Measurements from ENCODE around the gene MN1. TPM values are rescaled to one million over a fixed set of nuclear protein-coding genes. Genes with fewer than 3 reads are reported as not detected.

Gene MN1
- total and polyA plus RNA-seq, 2 experiments from 2014 or later = 1.0 to 6.8 TPM

DNA sequence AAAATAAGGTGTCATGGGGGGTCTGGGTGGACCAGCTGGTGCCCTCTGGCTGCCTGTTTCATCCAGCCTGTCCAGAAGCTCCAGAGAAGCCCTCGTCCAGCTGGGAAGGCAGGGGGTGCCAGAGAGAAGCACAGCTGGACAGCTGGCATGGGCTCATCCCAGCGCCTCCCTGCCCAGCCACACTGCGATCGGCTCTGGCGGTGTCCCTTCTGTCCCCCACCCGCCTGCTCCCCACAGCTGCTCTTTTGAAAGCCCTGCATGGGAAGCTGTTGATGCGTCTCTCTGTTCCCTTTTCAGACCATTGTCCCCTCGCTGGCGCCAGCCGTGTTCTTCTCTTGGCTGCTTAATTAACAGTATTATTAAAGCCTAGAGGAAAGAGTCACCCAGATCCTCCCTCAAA, 86.5 kb downstream of the MN1 start:
- Histone ChIP-seq H3K27me3 (ENCODE audit: insufficient read depth) (no peaks in the 10 kb centered on the region), H3K9me2 (ENCODE audit: insufficient read depth) (no peaks in the 10 kb centered on the region), H3K4me3 (no peak overlapping the region), H3K27ac (ENCODE audit: low read depth) (0 out of 2 replicates have a peak overlapping the region, but pooled peaks have one; percentile 39), H3K4me2 (no peak overlapping the region), H3K4me1 (ENCODE audit: insufficient read depth) (peaks cover 22% of the 10 kb centered on the region), H3K79me2 (replicated peaks; ENCODE audit: insufficient read depth) (peaks cover 89% of the 10 kb centered on the region), H3K36me3 (ENCODE audit: insufficient read depth) (peaks cover 7% of the 10 kb centered on the region; the same call in 1 of the 2 replicates), H2AFZ (no peak overlapping the region), H3F3A (replicated peaks; ENCODE audit: low read depth) (no peaks in the 10 kb centered on the region; the same call in 1 of the 2 replicates), H4K20me1 (replicated peaks; ENCODE audit: insufficient read depth) (peaks cover 54% of the 10 kb centered on the region)
- Mint-ChIP-seq H3K9me3 (no peaks in the 10 kb centered on the region; the same call in 1 of the 3 replicates), H3K36me3 (ENCODE audit: low read depth) (peaks cover 54% of the 10 kb centered on the region), H3K4me1 (peaks cover 45% of the 10 kb centered on the region), H3K27ac (no peak overlapping the region), H3K4me3 (no peak overlapping the region), H3K27me3 (ENCODE audit: insufficient read depth, low read depth, poor library complexity) (peaks cover 10% of the 10 kb centered on the region)
- TF ChIP-seq, protein P1, sequence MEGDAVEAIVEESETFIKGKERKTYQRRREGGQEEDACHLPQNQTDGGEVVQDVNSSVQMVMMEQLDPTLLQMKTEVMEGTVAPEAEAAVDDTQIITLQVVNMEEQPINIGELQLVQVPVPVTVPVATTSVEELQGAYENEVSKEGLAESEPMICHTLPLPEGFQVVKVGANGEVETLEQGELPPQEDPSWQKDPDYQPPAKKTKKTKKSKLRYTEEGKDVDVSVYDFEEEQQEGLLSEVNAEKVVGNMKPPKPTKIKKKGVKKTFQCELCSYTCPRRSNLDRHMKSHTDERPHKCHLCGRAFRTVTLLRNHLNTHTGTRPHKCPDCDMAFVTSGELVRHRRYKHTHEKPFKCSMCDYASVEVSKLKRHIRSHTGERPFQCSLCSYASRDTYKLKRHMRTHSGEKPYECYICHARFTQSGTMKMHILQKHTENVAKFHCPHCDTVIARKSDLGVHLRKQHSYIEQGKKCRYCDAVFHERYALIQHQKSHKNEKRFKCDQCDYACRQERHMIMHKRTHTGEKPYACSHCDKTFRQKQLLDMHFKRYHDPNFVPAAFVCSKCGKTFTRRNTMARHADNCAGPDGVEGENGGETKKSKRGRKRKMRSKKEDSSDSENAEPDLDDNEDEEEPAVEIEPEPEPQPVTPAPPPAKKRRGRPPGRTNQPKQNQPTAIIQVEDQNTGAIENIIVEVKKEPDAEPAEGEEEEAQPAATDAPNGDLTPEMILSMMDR (conservative IDR thresholded peaks at IDR 0.05; ENCODE audit: low read depth in 2 of 2) = peak; percentile 24 to 45; a peak in 3 of 4 replicates
- TF ChIP-seq STAT1 (IDR thresholded peaks at IDR 0.05; ENCODE audit: unreplicated experiment) (no peak), ZNF114 (CRISPR knock-in tag; IDR thresholded peaks at IDR 0.05) (no peak)
- DNase-seq (ENCODE audit: low spot score) (no peak), ATAC-seq (peak; percentile 18; the same call in 2 of the 3 replicates)

DNA sequence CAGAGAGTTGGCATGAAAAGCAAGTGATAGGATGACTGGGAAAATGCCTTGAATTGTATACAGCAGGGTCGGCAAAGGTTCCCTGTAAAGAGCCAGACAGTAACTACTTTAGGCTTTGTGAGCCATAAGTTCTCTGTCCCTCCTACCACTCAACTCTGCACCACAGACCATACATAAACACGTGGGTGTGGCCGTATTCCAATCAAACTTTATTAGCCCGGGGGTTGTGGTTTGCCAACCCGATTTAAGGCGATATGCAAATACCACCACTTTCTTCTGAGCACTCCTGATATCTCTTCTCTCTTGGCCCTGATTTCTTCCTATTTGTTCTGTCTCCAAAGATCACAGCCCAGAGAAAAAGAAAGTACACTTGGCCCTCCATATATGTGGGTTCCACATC, 87.5 kb downstream of the MN1 start:
- no peak overlapping the region for H3K27ac ChIP-seq (ENCODE audit: low read depth)
- H3K4me1 ChIP-seq (ENCODE audit: insufficient read depth) = peaks cover 16% of the 10 kb centered on the region
- DNase-seq (ENCODE audit: low spot score) = no peak
- Mint-ChIP-seq H3K9me3 (no peaks in the 10 kb centered on the region; the same call in 1 of the 3 replicates), H3K27me3 (ENCODE audit: insufficient read depth, low read depth, poor library complexity) (peaks cover 10% of the 10 kb centered on the region), H3K27ac (no peak overlapping the region), H3K36me3 (ENCODE audit: low read depth) (peaks cover 62% of the 10 kb centered on the region), H3K4me1 (peaks cover 39% of the 10 kb centered on the region), H3K4me3 (no peak overlapping the region)
- no peak for ATAC-seq
- H3K4me2 ChIP-seq = no peak overlapping the region
- H3K27me3 ChIP-seq (ENCODE audit: insufficient read depth) = no peaks in the 10 kb centered on the region
- H3K9me2 ChIP-seq (ENCODE audit: insufficient read depth) = no peaks in the 10 kb centered on the region
- H4K20me1 ChIP-seq (replicated peaks; ENCODE audit: insufficient read depth) = peaks cover 55% of the 10 kb centered on the region
- H2AFZ ChIP-seq = no peak overlapping the region
- H3K4me3 ChIP-seq = no peak overlapping the region
- no peaks in the 10 kb centered on the region; the same call in 1 of the 2 replicates for H3F3A ChIP-seq (replicated peaks; ENCODE audit: low read depth)
- peaks cover 85% of the 10 kb centered on the region for H3K79me2 ChIP-seq (replicated peaks; ENCODE audit: insufficient read depth)
- peaks cover 7% of the 10 kb centered on the region; the same call in 1 of the 2 replicates for H3K36me3 ChIP-seq (ENCODE audit: insufficient read depth)
- TF ChIP-seq NANOG (IDR thresholded peaks at IDR 0.05; ENCODE audit: borderline replicate concordance) (no peak), EZH2 (IDR thresholded peaks at IDR 0.05; ENCODE audit: low read depth, unreplicated experiment) (no peak)
- TF ChIP-seq, protein P2, sequence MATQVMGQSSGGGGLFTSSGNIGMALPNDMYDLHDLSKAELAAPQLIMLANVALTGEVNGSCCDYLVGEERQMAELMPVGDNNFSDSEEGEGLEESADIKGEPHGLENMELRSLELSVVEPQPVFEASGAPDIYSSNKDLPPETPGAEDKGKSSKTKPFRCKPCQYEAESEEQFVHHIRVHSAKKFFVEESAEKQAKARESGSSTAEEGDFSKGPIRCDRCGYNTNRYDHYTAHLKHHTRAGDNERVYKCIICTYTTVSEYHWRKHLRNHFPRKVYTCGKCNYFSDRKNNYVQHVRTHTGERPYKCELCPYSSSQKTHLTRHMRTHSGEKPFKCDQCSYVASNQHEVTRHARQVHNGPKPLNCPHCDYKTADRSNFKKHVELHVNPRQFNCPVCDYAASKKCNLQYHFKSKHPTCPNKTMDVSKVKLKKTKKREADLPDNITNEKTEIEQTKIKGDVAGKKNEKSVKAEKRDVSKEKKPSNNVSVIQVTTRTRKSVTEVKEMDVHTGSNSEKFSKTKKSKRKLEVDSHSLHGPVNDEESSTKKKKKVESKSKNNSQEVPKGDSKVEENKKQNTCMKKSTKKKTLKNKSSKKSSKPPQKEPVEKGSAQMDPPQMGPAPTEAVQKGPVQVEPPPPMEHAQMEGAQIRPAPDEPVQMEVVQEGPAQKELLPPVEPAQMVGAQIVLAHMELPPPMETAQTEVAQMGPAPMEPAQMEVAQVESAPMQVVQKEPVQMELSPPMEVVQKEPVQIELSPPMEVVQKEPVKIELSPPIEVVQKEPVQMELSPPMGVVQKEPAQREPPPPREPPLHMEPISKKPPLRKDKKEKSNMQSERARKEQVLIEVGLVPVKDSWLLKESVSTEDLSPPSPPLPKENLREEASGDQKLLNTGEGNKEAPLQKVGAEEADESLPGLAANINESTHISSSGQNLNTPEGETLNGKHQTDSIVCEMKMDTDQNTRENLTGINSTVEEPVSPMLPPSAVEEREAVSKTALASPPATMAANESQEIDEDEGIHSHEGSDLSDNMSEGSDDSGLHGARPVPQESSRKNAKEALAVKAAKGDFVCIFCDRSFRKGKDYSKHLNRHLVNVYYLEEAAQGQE (IDR thresholded peaks at IDR 0.05; ENCODE audit: unreplicated experiment) = no peak
- TF ChIP-seq, protein P1 (conservative IDR thresholded peaks at IDR 0.05; ENCODE audit: low read depth in 2 of 2) = no peak
- TF ChIP-seq, protein P3, sequence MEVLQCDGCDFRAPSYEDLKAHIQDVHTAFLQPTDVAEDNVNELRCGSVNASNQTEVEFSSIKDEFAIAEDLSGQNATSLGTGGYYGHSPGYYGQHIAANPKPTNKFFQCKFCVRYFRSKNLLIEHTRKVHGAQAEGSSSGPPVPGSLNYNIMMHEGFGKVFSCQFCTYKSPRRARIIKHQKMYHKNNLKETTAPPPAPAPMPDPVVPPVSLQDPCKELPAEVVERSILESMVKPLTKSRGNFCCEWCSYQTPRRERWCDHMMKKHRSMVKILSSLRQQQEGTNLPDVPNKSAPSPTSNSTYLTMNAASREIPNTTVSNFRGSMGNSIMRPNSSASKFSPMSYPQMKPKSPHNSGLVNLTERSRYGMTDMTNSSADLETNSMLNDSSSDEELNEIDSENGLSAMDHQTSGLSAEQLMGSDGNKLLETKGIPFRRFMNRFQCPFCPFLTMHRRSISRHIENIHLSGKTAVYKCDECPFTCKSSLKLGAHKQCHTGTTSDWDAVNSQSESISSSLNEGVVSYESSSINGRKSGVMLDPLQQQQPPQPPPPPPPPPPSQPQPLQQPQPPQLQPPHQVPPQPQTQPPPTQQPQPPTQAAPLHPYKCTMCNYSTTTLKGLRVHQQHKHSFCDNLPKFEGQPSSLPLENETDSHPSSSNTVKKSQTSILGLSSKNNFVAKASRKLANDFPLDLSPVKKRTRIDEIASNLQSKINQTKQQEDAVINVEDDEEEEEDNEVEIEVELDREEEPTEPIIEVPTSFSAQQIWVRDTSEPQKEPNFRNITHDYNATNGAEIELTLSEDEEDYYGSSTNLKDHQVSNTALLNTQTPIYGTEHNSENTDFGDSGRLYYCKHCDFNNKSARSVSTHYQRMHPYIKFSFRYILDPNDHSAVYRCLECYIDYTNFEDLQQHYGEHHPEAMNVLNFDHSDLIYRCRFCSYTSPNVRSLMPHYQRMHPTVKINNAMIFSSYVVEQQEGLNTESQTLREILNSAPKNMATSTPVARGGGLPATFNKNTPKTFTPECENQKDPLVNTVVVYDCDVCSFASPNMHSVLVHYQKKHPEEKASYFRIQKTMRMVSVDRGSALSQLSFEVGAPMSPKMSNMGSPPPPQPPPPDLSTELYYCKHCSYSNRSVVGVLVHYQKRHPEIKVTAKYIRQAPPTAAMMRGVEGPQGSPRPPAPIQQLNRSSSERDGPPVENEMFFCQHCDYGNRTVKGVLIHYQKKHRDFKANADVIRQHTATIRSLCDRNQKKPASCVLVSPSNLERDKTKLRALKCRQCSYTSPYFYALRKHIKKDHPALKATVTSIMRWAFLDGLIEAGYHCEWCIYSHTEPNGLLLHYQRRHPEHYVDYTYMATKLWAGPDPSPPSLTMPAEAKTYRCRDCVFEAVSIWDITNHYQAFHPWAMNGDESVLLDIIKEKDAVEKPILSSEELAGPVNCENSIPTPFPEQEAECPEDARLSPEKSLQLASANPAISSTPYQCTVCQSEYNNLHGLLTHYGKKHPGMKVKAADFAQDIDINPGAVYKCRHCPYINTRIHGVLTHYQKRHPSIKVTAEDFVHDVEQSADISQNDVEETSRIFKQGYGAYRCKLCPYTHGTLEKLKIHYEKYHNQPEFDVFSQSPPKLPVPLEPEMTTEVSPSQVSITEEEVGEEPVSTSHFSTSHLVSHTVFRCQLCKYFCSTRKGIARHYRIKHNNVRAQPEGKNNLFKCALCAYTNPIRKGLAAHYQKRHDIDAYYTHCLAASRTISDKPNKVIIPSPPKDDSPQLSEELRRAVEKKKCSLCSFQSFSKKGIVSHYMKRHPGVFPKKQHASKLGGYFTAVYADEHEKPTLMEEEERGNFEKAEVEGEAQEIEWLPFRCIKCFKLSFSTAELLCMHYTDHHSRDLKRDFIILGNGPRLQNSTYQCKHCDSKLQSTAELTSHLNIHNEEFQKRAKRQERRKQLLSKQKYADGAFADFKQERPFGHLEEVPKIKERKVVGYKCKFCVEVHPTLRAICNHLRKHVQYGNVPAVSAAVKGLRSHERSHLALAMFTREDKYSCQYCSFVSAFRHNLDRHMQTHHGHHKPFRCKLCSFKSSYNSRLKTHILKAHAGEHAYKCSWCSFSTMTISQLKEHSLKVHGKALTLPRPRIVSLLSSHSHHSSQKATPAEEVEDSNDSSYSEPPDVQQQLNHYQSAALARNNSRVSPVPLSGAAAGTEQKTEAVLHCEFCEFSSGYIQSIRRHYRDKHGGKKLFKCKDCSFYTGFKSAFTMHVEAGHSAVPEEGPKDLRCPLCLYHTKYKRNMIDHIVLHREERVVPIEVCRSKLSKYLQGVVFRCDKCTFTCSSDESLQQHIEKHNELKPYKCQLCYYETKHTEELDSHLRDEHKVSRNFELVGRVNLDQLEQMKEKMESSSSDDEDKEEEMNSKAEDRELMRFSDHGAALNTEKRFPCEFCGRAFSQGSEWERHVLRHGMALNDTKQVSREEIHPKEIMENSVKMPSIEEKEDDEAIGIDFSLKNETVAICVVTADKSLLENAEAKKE (CRISPR knock-in tag; IDR thresholded peaks at IDR 0.05) = no peak
